Bronchial epithelial cell (primary cell): ENCODE measurements around the gene CLDN5. TPM values are rescaled to one million over a fixed set of nuclear protein-coding genes. Genes with fewer than 3 reads are reported as not detected.

Source experiments
- DNase-seq: peaks from one replicate; pipeline ENCODE4 v3.0.0-alpha.2; 2010; ENCODE audit warnings: low read depth
- FAIRE-seq: peaks from 2 replicates; lab custom pipeline; 2011; peaks lifted over from hg19 to GRCh38; lab: Jason Lieb, UNC
- H3K27me3 ChIP-seq: 2 replicates; pipeline ENCODE4 v1.5.1; 2011; ENCODE audit warnings: low read length; ENCODE audit not compliant: control insufficient read depth, insufficient read depth
- H3K36me3 ChIP-seq: 2 replicates; pipeline ENCODE4 v1.5.1; 2011; ENCODE audit warnings: low read length; ENCODE audit not compliant: control insufficient read depth, insufficient read depth
- H3K4me3 ChIP-seq: 2 replicates; pipeline ENCODE4 v1.5.1; 2011; ENCODE audit warnings: mild to moderate bottlenecking, low read depth, low read length, control low read depth
- total RNA-seq: library from RNA; depleted of rRNA; stranded (reverse); fragments of >200 nt; gene quantifications from 2 replicates; pipeline ENCODE4 v1.2.1, GENCODE V29; 2014
- TF ChIP-seq, protein P1 (sequence below): IDR thresholded peaks from 2 replicates; pipeline ENCODE4 v1.5.1; 2011; ENCODE audit warnings: mild to moderate bottlenecking, moderate library complexity, low read length, control low read depth, inconsistent platforms; ENCODE audit not compliant: insufficient read depth, severe bottlenecking

The CLDN5 gene
- total RNA-seq, 1 donor from 2014 or later, result 2.4 TPM

GRCh38 chr22:19527861-19528417, 3.7 kb upstream of the CLDN5 start:
- peak; percentile 25 for DNase-seq
- Histone ChIP-seq H3K27me3 (peaks cover 12% of the 10 kb centered on the region), H3K4me3 (no peak overlapping the region), H3K36me3 (no peaks in the 10 kb centered on the region)
- TF ChIP-seq, protein P1, sequence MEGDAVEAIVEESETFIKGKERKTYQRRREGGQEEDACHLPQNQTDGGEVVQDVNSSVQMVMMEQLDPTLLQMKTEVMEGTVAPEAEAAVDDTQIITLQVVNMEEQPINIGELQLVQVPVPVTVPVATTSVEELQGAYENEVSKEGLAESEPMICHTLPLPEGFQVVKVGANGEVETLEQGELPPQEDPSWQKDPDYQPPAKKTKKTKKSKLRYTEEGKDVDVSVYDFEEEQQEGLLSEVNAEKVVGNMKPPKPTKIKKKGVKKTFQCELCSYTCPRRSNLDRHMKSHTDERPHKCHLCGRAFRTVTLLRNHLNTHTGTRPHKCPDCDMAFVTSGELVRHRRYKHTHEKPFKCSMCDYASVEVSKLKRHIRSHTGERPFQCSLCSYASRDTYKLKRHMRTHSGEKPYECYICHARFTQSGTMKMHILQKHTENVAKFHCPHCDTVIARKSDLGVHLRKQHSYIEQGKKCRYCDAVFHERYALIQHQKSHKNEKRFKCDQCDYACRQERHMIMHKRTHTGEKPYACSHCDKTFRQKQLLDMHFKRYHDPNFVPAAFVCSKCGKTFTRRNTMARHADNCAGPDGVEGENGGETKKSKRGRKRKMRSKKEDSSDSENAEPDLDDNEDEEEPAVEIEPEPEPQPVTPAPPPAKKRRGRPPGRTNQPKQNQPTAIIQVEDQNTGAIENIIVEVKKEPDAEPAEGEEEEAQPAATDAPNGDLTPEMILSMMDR, result no peak
- FAIRE-seq, result no peak

- TF ChIP-seq, protein P1, result no peak
- H3K36me3 ChIP-seq, result no peaks in the 10 kb centered on the region
- DNase-seq, result no peak
- H3K27me3 ChIP-seq, result peaks cover 13% of the 10 kb centered on the region
- no peak overlapping the region for H3K4me3 ChIP-seq
- no peak for FAIRE-seq
Measured at GRCh38 chr22:19527321-19527721, 3.1 kb upstream of the CLDN5 start.

DNA sequence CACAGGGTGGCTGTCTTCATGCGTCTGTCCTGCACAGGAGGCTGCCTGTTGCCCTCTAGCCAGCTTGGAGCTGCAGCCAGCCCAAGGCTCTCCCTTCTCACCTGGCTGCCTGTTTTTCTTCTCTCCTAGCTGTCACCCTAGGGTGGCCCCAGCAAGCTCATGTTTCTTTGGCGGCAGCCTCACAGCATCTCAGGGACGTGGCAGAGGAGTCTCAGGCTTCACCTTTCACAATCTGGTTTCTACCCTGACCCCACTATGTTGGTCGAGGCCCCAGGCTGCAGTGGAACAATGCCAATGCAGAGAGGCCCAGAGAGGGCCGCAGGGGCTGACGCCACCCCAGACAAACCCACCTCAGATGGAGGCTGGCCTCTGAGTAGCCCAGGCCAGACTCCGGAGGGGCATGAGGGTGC, 2.5 kb upstream of the CLDN5 start:
- TF ChIP-seq, protein P1, result no peak
- Histone ChIP-seq H3K27me3 (peaks cover 13% of the 10 kb centered on the region), H3K36me3 (no peaks in the 10 kb centered on the region), H3K4me3 (no peak overlapping the region)
- DNase-seq (no peak), FAIRE-seq (no peak)

GRCh38 chr22:19526076-19526701, 2.0 kb upstream of the CLDN5 start:
- FAIRE-seq (no peak), DNase-seq (no peak)
- TF ChIP-seq, protein P1, result no peak
- Histone ChIP-seq H3K36me3 (no peaks in the 10 kb centered on the region), H3K27me3 (peaks cover 13% of the 10 kb centered on the region), H3K4me3 (no peak overlapping the region)

- Histone ChIP-seq H3K36me3 (no peaks in the 10 kb centered on the region), H3K27me3 (peaks cover 11% of the 10 kb centered on the region), H3K4me3 (no peak overlapping the region)
- TF ChIP-seq, protein P1, result no peak
- DNase-seq (no peak), FAIRE-seq (no peak)
Measured at GRCh38 chr22:19525666-19526065, 1.5 kb upstream of the CLDN5 start.
